ENCODE measurements around the gene CAMTA1. TPM values are rescaled to one million over a fixed set of nuclear protein-coding genes. Genes with fewer than 3 reads are reported as not detected.

CAMTA1 gene
- total RNA-seq, 1 experiment from 2014 or later, result 69.5 TPM

DNA sequence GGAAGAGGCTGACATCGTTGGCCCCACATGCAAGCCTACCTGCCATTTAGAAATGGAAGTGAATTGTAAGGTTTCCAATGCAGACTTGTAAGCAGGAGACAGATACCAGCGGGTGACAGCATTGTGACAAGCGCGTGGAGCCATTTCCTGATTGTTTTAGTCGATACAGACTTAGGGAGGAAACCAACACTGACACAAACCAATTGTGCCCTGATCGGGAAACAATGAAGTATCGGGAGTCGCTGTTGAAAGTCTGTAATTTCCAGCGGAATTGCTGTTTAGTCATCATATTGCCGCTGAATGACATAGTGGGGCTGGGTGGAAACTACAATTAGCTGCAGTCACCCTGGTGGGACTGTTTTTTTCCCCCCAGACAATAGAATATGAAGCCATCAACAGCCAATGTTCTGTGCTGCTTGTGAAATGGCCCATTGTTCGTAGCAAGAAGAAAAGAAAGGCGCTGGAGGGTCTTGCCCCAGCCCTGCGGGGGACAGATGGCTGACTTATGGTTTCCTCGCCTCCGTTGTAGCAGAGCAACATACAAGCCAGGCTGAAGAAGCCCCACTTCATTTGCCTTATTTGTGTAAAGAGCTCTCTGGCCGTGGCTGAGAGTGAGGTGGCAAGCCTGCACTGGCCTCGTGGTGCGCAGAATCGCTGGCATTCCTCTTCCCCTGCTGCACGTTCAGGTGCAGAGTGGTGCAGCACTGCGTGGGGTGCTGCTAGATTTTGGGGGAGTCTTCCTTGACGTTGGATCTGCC lies 462.7 kb downstream of the CAMTA1 start:
- no peak overlapping the region for H3K4me2 ChIP-seq (ENCODE audit: low read length)
- POLR2A ChIA-PET, result no interaction called here
- no peak for TF ChIP-seq FOSL1 (IDR thresholded peaks at IDR 0.05; ENCODE audit: low read depth)
- no peak for TF ChIP-seq TCF7L2 (IDR thresholded peaks at IDR 0.05; ENCODE audit: borderline replicate concordance, extremely low read depth, insufficient read depth, insufficient read length)
- no peak for TF ChIP-seq YY1 (IDR thresholded peaks at IDR 0.05; ENCODE audit: extremely low read depth, insufficient replicate concordance, low read depth, low read length)
- TF ChIP-seq POLR2A (IDR thresholded peaks at IDR 0.05; ENCODE audit: borderline replicate concordance, extremely low read depth, insufficient read depth, insufficient read length), result no peak
- TF ChIP-seq RAD21 (IDR thresholded peaks at IDR 0.05; ENCODE audit: low read depth), result no peak
- no peak for TF ChIP-seq JUND (IDR thresholded peaks at IDR 0.05)
- no peak for TF ChIP-seq CEBPB (IDR thresholded peaks at IDR 0.05; ENCODE audit: low read depth)
- no peak for TF ChIP-seq CTCF (IDR thresholded peaks at IDR 0.05 in 2 of 3, conservative IDR thresholded peaks at IDR 0.05 in 1 of 3; ENCODE audit: borderline replicate concordance in 1 of 3, insufficient read depth in 1 of 3, low read depth in 2 of 3, low read length in 2 of 3)
- no peaks in the 10 kb centered on the region for H4K20me1 ChIP-seq (ENCODE audit: insufficient read depth)
- no peak for ATAC-seq
- H3K79me2 ChIP-seq (ENCODE audit: insufficient read depth, low read length), result no peaks in the 10 kb centered on the region
- no peak overlapping the region for H3K4me3 ChIP-seq (replicated peaks in 1 of 2; ENCODE audit: low read depth in 1 of 2, low read length in 2 of 2)
- no peak overlapping the region for H3K9ac ChIP-seq (ENCODE audit: low read length)
- CTCF ChIA-PET, result no interaction called here
- H3K4me1 ChIP-seq (ENCODE audit: control insufficient read depth in 1 of 2, insufficient read depth in 2 of 2, low read length in 2 of 2), result no peaks in the 10 kb centered on the region
- no peaks in the 10 kb centered on the region for H3K9me2 ChIP-seq (ENCODE audit: insufficient read depth)
- intact Hi-C loops (cut with micrococcal nuclease), result no loop called here
- BruUV-seq (replicated peaks), result no TSS peak
- no peaks in the 10 kb centered on the region for H3K36me3 ChIP-seq (ENCODE audit: control insufficient read depth in 1 of 2, insufficient read depth in 2 of 2, low read length in 2 of 2)
- no peaks in the 10 kb centered on the region for H3K27me3 ChIP-seq (ENCODE audit: insufficient read depth, low read length)
- H2AFZ ChIP-seq (ENCODE audit: low read depth, low read length, poor library complexity, severe bottlenecking), result no peak overlapping the region
- no peaks in the 10 kb centered on the region for H3K9me3 ChIP-seq (ENCODE audit: control insufficient read depth in 1 of 2, insufficient read depth in 1 of 2, low read depth in 1 of 2, low read length in 2 of 2)
- RAD21 ChIA-PET (ENCODE audit: low non-redundant PET in 1 of 2, low total read pairs in 2 of 2, uncharacterized antibody in 2 of 2, unreplicated experiment in 2 of 2), result no interaction called here
- H3K27ac ChIP-seq (ENCODE audit: low read depth, low read length), result no peak overlapping the region
- no peak for DNase-seq (ENCODE audit: low read depth, low spot score)

Measured in HCT116 (cell line).